Keratinocyte (primary cell): ENCODE data around the gene ATL3.

Source experiments
- EZH2 ChIP-seq: IDR thresholded peaks from one replicate; pipeline ENCODE4 v1.6.1; 2012; ENCODE audit warnings: inconsistent platforms, mild to moderate bottlenecking, low read length, moderate library complexity
- TF ChIP-seq, protein P1 (sequence below), 3 experiments: IDR thresholded peaks in 1 of 3; conservative IDR thresholded peaks in 1 of 3; optimal IDR thresholded peaks in 1 of 3; 2 replicates in 2 of 3; 3 replicates in 1 of 3; pipeline versions ENCODE3 to v1.5.1; 2011; ENCODE audit warnings: low read length in 3 of 3, mild to moderate bottlenecking in 3 of 3, moderate library complexity in 2 of 3, control low read depth in 1 of 3, inconsistent platforms in 1 of 3; ENCODE audit not compliant: insufficient read depth in 2 of 3; ENCODE audit errors: extremely low read depth in 1 of 3

DNA sequence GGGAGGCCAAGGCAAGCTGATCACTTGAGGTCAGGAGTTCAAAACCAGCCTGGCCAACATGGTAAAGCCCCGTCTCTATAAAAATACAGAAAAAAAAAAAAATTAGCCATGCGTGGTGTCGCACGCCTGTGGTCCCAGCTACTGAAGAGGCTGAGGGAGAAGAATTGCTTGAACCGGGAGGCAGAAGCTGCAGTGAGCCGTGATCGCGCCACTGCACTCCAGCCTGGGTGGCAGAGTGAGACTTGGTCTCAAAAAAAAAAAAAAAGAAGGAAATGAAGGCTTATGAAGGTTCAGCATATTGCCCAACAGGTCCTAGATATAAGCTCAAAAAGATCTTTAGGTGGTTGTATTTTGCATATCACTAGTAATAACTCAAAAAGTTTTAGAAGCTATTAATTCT, 10.2 kb downstream of the ATL3 start:
- TF ChIP-seq, protein P1, sequence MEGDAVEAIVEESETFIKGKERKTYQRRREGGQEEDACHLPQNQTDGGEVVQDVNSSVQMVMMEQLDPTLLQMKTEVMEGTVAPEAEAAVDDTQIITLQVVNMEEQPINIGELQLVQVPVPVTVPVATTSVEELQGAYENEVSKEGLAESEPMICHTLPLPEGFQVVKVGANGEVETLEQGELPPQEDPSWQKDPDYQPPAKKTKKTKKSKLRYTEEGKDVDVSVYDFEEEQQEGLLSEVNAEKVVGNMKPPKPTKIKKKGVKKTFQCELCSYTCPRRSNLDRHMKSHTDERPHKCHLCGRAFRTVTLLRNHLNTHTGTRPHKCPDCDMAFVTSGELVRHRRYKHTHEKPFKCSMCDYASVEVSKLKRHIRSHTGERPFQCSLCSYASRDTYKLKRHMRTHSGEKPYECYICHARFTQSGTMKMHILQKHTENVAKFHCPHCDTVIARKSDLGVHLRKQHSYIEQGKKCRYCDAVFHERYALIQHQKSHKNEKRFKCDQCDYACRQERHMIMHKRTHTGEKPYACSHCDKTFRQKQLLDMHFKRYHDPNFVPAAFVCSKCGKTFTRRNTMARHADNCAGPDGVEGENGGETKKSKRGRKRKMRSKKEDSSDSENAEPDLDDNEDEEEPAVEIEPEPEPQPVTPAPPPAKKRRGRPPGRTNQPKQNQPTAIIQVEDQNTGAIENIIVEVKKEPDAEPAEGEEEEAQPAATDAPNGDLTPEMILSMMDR (optimal IDR thresholded peaks at IDR 0.05 in 1 of 3, IDR thresholded peaks at IDR 0.05 in 1 of 3, conservative IDR thresholded peaks at IDR 0.05 in 1 of 3; ENCODE audit: extremely low read depth in 1 of 3, insufficient read depth in 2 of 3, low read length in 3 of 3): no peak
- TF ChIP-seq EZH2: no peak
